Measurements from ENCODE around the gene PAK1IP1. TPM values are rescaled to one million over a fixed set of nuclear protein-coding genes. Genes with fewer than 3 reads are reported as not detected.

The PAK1IP1 gene
- total RNA-seq, 1 experiment from 2014 or later = 25.9 TPM

GRCh38 chr6:10756085-10756484 is 61.3 kb downstream of the PAK1IP1 start:
- POLR2A ChIA-PET = no interaction called here
- no TSS peak for BruUV-seq (replicated peaks)
- intact Hi-C loops (cut with micrococcal nuclease; ENCODE audit: unreplicated experiment) = no loop called here
- Histone ChIP-seq H3K4me3 (ENCODE audit: low read depth, low read length) (no peak overlapping the region), H3K9me3 (no peaks in the 10 kb centered on the region), H3K4me1 (peaks cover 4% of the 10 kb centered on the region; the same call in 1 of the 2 replicates), H3K27me3 (replicated peaks; ENCODE audit: control insufficient read depth, insufficient read depth, low read length) (no peaks in the 10 kb centered on the region), H3K36me3 (ENCODE audit: control insufficient read depth, insufficient read depth, low read length) (peaks cover 3% of the 10 kb centered on the region)
- no peak for TF ChIP-seq CTCF (IDR thresholded peaks at IDR 0.05; ENCODE audit: insufficient read depth in 1 of 2, low read depth in 1 of 2, low read length in 1 of 2, severe bottlenecking in 1 of 2, unreplicated experiment in 1 of 2)
- H3K4me3 Mint-ChIP-seq (ENCODE audit: unreplicated experiment) = no peak overlapping the region
- CTCF ChIA-PET = no interaction called here
- H3K4me1 Mint-ChIP-seq (ENCODE audit: low read depth, unreplicated experiment) = peaks cover 16% of the 10 kb centered on the region
- no peak overlapping the region for H3K27ac Mint-ChIP-seq (ENCODE audit: unreplicated experiment)
- H3K36me3 Mint-ChIP-seq (ENCODE audit: insufficient read depth, unreplicated experiment) = peaks cover 84% of the 10 kb centered on the region
- no peaks in the 10 kb centered on the region for H3K9me3 Mint-ChIP-seq (ENCODE audit: unreplicated experiment)
- no peaks in the 10 kb centered on the region for H3K27me3 Mint-ChIP-seq (ENCODE audit: insufficient read depth, unreplicated experiment)
- no peak for DNase-seq

Other genes with a start within 250 kb of the PAK1IP1 start
- gene GCNT2, start 173.6 kb upstream of the PAK1IP1 start, total RNA-seq (2022) = 68.1 and 70.7 TPM in 2 replicates
- gene C6orf52, start 356 bp upstream of the PAK1IP1 start, total RNA-seq (2022) = 3.1 and 4.3 TPM in 2 replicates
- gene TMEM14C, start 28.1 kb downstream of the PAK1IP1 start, total RNA-seq (2022) = 116 and 134 TPM in 2 replicates
- 104 and 105 TPM in 2 replicates for gene TMEM14B, start 52.8 kb downstream of the PAK1IP1 start, total RNA-seq (2022)
- gene MAK, start 143.6 kb downstream of the PAK1IP1 start, total RNA-seq (2022) = 0.14 and 0.16 TPM in 2 replicates
- not detected in 2 replicates for gene GCM2, start 187.1 kb downstream of the PAK1IP1 start, total RNA-seq (2022)
- gene SYCP2L, start 192.1 kb downstream of the PAK1IP1 start, total RNA-seq (2022) = 0.12 and 0.20 TPM in 2 replicates